A673 (cell line): ENCODE data around the gene ATP10B.

Experiments used
- EZH2 ChIP-seq: fragments of 200-600 bp; sonication (generic); IDR thresholded peaks from 2 replicates; pipeline ENCODE4 v1.6.1; 2017; ENCODE audit warnings: borderline replicate concordance, low read depth, mild to moderate bottlenecking, mixed read lengths, antibody characterized with exemption, low read length; ENCODE audit not compliant: poor library complexity, severe bottlenecking
- TF ChIP-seq, protein P1 (sequence below): fragments of 300-800, 200-600 bp; sonication (generic); conservative IDR thresholded peaks from 2 replicates; pipeline ENCODE4 v1.5.1; 2017; ENCODE audit warnings: low read depth, mild to moderate bottlenecking, antibody characterized with exemption, low read length, moderate library complexity, mixed read lengths

DNA sequence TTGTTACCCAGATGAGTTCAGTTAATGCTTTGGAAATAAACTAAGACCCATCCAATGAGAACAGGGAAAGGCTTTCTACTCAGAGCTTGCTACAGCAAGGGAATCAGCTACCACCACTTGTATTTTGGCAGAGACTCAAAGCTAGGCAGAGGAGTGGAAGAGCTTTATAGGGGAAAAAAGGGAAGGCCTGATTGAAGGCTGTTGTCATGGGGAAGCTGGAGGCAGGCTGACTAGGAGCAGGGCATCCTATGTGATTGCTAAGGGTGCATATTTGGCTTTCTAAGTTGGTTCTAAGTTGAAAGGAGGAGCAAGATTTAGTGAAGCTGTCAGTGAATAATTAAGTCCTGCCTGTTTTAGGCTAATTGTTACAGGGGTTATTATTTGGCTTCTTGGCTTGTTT lies 314.9 kb downstream of the ATP10B start:
- TF ChIP-seq, protein P1, sequence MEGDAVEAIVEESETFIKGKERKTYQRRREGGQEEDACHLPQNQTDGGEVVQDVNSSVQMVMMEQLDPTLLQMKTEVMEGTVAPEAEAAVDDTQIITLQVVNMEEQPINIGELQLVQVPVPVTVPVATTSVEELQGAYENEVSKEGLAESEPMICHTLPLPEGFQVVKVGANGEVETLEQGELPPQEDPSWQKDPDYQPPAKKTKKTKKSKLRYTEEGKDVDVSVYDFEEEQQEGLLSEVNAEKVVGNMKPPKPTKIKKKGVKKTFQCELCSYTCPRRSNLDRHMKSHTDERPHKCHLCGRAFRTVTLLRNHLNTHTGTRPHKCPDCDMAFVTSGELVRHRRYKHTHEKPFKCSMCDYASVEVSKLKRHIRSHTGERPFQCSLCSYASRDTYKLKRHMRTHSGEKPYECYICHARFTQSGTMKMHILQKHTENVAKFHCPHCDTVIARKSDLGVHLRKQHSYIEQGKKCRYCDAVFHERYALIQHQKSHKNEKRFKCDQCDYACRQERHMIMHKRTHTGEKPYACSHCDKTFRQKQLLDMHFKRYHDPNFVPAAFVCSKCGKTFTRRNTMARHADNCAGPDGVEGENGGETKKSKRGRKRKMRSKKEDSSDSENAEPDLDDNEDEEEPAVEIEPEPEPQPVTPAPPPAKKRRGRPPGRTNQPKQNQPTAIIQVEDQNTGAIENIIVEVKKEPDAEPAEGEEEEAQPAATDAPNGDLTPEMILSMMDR: no peak
- TF ChIP-seq EZH2: no peak
